NCI-H1105 treated with DMSO at 0.1 percent for 48 hours (cell line): ENCODE measurements around the gene GULP1.

Source experiments
- DNase-seq: peaks from one replicate; lab custom pipeline; 2025; lab: John Stamatoyannopoulos, UW

Gene GULP1

DNA sequence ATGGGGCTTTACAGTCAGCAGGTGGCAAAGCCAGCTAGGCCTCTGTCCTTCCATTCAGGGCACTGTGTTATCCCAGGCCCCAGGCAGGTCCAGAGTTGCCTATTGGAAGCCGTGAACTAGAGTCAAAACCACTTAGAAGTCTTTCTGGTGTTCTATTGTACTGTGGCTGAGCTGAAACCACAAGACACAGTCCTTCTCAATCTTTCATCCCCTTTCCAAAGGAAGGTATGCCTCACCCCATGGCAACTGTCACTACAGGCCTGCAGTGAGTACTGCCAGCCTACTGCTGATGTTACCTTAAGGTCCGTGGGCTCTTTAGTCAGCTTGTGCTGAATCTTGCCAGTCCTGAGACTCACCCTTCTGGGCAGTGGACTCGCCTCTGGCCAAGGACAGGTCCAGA is 181.6 kb downstream of the GULP1 start:
- DNase-seq: no peak

DNA sequence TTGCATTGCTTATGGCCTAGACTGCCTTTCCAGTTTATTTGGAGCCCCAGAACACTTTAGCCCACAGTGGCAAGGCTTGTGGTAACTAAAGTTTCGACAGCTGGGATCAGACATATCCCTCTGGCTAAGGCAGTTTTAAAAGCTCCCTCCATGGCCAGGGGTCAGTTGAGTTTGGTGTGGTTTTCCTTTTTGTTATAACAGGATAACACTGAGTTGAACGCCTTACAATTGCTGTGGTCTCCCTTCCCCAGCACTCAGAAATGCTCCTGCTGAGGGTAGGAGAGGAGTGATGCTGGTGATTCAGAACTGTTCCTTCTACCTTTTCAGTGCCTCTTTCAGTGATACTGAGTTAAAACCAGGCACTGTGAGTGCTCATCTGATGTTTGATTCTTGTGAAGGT is 182.6 kb downstream of the GULP1 start:
- no peak for DNase-seq

DNA sequence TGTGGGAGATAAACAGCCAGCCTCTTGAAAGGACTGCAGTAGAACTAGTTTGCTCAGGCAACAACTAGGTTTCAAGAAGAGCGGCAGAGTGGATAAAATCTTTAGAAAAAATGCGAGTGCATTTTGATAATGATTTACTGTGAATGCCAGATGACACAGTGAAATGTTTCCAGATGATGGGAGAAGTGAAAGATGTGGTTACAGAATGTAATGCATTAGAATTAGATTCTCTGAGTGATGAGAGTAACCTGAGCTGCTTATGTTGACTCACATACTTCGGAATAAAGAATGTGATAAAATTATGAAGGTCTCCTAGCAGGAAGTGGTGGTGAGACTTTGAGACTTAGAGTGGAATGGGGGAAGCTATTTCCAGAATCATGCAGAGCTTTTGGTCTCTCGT is 184.3 kb downstream of the GULP1 start:
- DNase-seq: no peak

DNA sequence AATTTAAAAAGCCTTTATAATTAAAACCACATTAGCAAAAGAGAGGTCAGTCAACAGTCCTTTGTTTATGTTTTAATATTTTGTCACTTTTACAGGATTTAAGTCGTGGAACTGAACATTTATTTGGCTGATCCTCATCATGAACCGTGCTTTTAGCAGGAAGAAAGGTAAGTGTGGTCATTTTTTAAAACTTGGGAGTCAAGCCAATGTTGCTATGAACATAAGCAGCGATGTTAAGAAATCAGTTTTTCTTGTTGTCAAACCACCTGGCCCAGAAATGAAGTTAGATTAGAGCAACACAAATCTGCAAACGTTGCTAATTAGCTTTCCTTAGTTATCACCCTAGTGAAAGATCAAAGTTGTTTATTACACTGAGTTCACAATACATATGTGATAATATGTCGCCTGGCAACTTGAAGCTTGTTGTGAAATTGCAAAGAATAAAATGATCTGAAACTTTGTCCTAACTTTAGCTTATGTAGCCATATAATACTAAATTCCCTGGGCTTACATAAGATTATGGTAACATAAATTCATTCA is 186.0 kb downstream of the GULP1 start:
- DNase-seq: no peak

DNA sequence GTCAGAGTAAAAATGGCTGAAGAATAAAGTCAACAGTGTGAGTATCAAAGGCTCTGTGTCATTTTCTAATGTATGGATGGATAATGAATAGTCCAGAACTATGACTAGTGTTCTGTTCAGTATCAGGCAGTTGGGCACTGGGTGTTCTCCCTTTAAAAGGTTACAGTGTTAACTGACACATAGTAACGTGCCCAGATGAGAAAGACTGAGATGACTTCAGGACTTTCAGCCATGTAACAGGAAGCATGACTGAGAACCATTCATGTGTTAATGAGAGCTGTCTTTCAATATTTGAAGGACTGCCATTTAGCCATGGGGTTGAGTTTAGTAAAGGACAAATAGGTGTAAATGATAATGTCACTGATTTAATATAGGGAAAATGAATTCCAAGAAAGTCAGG is 187.1 kb downstream of the GULP1 start:
- no peak for DNase-seq

DNA sequence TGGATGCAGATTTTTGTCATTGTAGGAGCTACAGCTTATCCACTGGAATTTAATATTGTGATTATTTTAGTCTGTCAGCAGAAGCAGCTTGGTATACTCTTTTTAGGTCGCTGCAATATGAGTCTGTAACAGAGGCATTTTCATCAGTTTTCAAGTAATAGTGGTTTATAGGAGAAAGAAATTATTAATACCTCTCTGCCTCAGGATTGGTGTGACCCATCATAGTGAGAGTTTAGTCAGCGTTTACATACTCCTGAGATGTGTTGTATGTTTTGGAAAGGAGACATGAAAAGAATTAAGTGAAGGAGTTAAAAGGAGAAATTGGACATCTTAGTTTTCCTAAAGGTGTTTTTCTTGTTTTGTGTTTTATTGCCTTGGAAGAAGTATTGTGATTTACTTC is 189.8 kb downstream of the GULP1 start:
- DNase-seq: no peak

DNA sequence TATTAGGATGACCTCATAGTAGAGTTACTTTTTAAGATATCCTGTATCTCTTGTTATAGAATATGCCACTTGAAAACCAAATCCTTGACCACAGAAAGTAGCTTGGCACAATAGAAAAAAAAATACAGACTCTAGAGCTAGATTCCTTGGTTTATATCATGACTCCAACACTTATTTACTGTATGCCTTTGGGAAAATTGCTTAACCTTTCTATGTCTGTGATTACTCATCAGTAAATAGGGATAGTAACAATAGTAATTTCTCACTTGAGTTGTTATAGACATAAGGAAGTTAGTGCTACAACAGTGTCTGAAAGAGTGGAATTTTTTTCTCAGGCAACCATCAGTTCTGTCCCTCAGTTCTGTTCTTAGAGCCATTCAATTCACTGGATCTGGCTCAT is 193.8 kb downstream of the GULP1 start:
- no peak for DNase-seq

DNA sequence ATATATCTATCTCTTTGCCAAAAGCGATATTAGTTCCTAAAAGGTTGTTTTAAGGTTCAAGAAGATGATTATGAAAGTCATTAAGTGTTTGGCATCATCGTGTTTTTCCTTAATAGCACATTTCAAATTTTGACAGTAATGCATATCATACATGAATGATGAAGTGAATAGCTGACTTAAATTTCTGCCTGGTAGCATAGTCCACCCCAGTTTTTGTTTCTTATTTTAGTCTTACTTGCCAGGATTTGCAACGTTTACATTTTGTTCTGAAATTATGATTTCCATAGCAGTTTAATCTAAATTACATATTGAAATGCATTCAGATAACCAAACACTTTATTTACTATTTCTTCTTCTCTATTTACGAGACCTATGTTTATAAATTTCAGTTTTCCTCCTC is 201.1 kb downstream of the GULP1 start:
- no peak for DNase-seq

DNA sequence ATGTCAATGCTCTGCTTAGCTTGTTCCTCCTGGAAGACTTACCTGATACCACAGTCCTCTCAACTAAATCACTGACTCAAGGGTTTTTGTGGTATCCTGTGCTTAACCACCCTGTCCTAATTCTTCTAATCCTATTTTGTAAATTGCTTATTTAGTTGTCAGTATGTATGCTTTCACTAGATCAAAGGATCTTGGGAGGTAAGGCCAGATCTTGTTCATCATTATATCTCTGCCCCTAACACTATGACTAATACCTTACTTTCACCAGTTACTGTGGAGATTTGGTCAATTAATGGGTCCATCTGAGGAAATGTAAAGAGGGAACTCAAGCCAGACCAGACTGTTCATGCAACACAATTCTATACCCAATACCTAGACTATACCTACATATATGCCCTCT is 203.2 kb downstream of the GULP1 start:
- no peak for DNase-seq

DNA sequence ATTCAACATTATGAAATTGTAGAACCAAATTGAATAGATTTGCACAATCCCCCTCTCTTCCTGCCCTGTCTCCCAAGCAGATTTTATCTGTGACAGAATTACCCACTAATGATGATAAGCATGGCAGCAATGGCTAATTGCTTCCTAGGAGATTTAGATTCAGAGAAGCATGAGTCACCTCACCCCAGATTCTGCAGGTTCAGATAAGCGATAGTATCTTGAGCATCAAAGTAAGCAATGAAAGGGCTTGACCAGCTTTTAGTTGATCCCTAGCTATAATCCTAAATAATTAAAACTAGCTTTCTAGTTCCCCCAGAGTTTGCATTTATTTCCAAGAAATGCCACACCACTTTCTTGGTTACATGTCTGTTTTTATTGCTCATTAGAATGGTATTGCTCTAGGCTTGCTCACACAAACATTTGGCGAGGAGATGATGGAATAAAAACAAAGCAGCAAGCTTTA is 204.3 kb downstream of the GULP1 start:
- no peak for DNase-seq

DNA sequence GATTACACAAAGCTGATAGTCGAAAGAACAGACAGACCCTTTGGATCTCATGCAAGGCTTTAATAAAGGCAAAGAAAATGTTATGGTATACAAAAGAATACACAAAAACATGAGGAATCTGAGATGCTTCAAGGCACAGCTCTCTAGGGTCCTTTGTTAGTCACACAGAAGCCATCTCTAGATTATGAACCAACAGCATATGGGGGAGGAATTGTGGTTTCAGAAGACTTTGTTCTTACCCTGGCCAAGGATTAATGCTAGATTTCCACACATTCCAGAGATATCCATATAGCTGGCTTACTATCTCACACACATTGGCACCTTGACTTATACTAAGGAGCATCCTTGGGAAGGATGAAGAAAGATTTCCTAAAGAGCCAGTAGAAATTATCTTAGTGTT is 206.1 kb downstream of the GULP1 start:
- no peak for DNase-seq

DNA sequence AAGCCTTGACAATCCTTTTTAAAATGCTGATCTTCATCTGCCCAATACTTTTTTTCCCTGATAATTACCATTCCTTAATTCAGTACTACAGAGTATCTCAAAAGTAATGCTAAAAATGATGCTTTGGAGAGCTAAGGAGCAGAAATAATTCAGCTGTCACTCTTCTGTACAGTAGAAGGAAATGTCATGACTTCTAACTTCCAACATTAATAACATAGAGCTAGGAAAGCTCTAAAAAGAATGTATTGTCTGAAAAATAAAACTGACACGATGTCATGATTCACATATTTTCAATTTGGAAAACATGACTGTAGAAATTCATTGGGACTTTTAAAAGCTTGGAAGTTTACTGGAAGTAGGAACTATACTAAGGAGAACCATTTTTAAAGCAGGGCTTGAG is 212.3 kb downstream of the GULP1 start:
- no peak for DNase-seq

DNA sequence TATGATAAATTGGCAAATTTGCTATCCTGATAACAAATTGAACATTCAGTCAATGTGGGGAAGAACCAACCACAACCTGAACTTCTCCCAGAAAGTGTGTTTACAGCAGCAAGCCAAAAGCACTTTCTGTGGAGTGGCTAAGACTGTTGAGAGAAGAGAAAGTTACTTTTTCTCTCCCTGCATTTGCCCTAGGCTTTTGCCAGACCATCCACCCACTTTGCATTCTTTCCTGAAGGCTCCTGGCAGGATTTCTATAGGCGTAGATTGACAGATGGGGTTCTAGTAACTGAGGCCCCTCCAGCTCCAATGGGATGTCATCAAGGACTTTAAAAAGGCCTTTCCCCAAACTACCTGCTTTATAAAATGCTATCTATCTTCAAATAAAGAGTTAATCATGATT is 215.2 kb downstream of the GULP1 start:
- DNase-seq: no peak

DNA sequence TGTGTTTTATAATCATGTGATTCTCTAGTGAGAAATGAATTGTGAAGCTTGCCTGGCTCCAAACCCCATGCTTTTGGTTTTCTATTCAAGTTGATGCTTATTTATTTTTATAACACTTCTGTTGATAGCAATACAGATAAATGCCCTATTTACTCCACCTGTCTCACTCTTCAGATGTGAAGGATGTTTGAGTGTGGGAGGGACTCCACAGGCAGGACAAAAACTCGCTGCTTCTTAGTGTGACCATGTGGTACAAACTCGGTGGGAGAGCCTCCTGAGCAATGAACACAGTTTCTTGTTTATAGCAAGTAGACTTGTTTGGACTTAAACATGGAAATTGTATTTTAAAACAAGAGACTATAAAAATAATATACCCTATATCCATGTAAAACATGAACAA is 219.7 kb downstream of the GULP1 start:
- DNase-seq: peak; percentile 56

DNA sequence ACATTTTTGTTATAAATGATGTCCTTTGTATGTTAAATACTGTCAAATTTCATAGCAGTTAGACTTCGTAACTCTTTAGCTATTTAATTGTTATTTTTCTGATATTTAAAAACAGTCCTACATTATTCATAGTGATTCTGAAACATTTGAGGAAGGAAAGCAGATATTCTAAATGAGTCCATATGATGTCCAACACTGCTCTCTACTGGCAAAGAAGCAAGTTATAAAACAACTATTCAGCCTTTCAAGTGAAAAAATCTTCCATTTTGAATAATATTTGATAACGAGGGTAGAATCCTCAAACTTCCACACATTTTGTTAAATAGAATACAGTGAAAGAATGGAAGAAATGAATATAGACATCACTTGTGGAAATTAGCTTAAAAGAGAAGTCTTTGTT is 220.8 kb downstream of the GULP1 start:
- peak; percentile 62 for DNase-seq

DNA sequence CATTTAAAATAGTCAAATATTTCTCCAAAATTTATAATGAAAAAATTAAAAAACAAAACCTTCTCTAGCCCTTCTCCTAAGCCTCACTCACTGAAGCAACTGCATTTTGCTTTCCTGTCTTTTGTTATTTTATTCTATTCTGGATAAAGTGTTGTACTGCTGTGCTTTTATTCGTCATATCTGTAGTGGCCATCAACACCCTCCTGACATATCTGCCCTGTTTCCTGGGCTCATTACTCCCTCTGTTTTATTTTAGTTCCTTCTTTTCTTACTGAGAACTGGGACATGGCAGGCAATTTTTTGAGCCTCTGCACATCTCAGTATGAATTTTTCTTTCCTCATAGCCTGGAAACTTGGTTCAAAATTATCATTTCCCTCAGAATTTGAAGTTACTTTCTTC is 224.2 kb downstream of the GULP1 start:
- DNase-seq: no peak

DNA sequence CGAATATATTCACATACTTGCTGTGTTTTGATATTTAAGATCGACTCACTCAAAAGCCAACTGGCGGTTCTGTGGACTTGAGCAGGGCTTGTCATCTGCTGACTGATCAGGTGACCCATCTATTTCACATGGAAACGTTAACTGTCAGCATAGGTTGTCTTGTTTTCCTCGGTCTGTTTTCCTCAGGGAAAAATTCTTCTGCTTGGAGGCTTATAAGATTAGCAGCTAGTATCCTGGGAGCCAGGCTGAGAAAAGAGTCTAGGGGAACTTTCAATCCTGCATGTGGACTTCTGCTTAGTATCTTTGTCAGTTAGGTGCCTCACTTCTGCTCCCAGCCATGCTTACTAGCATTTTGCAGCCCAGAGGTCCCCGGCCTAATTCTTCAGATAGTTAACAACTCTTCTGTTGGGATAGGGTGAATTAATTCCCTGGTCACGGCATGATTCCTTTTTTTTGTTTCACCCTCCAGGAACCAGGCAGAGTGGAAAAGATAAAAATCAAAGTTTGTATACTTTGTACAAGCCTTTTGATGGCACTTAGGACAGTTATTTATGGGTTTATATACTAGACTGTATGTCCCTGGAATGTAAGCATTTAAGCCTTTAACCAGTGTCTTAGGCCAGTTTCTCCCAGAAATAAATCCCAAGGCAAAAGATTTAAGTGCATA is 226.0 kb downstream of the GULP1 start:
- DNase-seq: no peak

DNA sequence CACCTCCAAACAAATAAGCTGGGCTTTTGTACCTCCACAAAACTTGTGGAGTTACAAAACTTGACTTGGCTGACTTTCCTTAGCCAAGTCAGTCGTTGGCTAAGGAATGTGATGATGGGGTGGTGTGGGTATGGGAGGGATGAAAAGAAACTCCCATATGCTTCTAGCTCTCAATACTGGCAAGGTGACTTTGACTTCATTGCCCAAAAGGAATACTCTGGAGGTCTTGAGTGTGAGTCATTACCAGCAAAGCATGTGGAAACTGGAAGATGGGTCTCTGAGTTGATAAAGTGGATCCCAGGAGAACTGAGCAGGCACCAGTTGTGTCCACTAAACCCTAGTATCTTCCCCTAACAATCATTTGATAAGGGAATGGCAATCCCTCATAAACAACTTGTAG is 226.7 kb downstream of the GULP1 start:
- no peak for DNase-seq

DNA sequence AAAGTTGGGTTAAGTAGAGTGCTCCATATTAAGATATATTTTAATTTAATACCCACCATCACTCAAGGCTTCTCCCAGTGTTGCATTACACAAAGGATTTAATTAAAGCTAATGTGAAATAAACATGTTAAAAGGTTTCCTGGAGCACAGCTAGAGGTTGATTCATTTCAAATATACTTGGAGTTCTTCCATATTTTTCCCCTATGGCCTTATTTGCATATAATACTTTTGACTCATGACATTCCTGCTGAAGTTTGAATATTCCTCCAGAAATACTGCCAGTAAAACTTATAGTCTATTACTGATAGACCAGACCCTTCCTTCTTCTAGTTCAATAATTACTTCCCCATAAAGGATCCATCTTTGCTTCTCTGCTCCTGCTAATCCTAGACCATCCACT is 227.5 kb downstream of the GULP1 start:
- no peak for DNase-seq

DNA sequence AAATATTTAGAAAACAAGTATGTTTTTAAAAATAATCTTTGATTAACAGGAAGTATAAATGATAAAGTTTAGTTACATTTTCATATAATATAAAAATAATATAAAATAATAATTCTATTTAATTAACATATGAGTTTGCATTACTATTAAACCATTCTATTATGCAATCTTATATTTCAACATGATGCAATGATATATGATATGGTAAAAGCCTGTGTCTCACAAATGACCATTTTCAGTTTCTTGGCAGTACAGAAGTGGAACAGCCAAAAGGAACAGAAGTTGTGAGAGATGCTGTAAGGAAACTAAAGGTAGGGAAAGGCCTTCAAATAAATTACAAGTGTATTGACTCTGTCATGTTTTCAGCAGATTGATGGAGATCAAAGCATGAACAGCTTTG is 230.8 kb downstream of the GULP1 start:
- DNase-seq: no peak

DNA sequence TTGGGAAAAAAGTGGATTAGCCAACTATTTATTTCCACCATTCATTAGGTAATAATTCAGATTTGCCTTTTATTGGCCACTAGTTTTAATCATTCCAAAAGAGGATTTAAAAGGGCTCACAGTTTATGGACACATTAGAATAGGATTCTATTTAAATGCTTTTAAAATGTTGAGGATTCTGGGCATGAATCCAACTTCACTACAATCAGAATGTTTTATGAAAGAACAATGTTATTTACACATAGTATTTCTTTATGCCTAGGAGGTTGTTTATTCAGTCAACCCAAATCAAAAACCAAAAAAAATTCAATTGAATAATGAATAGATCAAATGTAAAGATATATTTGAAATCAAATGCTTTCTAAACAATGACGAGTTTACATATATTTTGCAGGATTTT is 232.2 kb downstream of the GULP1 start:
- peak; percentile 54 for DNase-seq

DNA sequence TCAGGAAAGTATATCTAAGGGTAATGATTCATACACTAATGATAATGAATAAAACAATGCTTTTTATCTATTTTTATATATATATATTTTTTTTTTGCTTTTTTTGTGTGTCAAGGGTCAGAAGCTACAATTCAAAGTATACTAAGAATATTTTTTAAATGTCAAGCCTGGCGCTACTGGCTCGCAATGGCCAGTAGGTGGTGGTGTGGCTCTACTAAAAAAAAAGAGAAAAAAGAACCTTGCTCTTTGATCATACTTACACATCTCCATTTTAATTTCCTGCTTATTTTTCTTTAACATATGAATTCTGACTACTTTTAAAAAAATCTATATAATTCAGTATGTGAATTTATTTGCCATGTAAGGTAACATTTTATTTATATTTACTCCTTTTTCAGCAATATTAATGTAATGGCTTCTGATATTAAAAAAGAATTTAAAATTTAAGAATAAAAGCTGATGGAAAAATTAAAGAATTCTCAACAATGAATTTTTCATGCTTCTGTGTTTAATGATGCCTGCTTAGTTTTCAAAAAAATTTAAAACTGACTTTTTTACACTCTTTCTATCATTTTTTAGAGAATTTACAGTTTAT is 232.9 kb downstream of the GULP1 start:
- DNase-seq: peak; percentile 47

DNA sequence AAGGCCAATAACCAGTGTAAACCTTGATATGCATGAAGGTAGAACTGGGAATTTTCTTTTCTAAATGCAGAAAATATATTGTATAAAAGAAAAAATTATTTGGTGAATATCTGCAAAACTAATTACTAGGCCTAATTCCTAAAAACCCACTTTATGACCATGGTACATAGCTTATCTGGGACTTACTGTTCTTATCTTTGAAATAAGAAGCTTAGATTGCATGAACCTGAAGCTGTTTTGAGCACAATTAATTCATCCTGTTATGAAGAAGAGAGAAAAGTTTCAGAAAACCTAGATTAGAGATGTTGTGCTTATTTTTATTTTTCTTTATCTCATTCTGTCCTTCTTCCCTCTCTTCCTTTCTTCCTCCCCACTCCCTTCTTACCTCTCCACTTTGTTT is 235.0 kb downstream of the GULP1 start:
- no peak for DNase-seq

DNA sequence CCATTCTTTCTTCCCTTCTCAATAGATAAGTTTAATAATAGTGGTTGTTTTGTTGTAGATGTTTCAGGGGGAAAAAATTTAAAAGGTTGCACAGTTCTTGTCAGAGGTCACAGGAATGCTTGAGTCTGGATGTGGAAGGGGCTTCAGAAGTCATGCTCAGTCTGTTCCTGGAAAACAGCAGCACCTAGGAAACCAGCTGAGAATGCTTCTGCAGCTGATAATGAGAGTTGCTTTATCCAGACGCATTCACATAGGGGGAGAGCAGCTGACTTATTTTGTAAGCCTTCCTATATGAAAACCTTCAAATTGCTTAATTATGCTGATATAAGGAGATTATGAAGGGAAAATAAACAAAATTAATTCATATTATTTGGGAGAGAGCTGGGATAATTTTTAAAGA is 235.5 kb downstream of the GULP1 start:
- no peak for DNase-seq
